VCaP (cell line): ENCODE measurements around the gene CD247.
A peak's percentile ranks its signal among the peaks of the same experiment; 100 is the strongest.

Experiments used
- H3K27ac ChIP-seq: fragments of 450-650 bp; 2 replicates; pipeline ENCODE4 v1.5.1; 2017
- TF ChIP-seq, protein P1 (sequence below): fragments of 450-650 bp; conservative IDR thresholded peaks from 2 replicates; pipeline ENCODE4 v1.5.1; 2017; ENCODE audit warnings: mild to moderate bottlenecking, moderate library complexity

The CD247 gene

DNA sequence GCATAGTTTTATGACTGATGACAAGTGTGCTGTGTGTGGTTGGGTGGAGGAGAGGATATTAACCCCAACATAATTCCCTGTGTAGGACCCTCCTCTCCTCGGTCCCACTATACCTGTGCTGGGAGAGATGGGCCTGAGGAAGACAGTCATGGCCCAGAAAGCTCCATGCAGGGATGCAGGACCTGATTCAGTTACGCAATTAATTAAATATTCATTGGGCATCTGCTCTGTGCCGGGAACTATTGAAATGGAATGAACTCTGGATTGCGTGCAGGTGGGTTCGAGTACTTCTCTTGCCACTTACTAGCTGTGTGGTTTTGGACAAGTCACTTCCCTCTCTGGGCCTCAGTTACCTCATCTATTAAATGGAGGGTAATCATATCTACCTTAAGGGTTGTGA lies 74.6 kb downstream of the CD247 start:
- no peak overlapping the region for H3K27ac ChIP-seq
- TF ChIP-seq, protein P1, sequence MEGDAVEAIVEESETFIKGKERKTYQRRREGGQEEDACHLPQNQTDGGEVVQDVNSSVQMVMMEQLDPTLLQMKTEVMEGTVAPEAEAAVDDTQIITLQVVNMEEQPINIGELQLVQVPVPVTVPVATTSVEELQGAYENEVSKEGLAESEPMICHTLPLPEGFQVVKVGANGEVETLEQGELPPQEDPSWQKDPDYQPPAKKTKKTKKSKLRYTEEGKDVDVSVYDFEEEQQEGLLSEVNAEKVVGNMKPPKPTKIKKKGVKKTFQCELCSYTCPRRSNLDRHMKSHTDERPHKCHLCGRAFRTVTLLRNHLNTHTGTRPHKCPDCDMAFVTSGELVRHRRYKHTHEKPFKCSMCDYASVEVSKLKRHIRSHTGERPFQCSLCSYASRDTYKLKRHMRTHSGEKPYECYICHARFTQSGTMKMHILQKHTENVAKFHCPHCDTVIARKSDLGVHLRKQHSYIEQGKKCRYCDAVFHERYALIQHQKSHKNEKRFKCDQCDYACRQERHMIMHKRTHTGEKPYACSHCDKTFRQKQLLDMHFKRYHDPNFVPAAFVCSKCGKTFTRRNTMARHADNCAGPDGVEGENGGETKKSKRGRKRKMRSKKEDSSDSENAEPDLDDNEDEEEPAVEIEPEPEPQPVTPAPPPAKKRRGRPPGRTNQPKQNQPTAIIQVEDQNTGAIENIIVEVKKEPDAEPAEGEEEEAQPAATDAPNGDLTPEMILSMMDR, result no peak

DNA sequence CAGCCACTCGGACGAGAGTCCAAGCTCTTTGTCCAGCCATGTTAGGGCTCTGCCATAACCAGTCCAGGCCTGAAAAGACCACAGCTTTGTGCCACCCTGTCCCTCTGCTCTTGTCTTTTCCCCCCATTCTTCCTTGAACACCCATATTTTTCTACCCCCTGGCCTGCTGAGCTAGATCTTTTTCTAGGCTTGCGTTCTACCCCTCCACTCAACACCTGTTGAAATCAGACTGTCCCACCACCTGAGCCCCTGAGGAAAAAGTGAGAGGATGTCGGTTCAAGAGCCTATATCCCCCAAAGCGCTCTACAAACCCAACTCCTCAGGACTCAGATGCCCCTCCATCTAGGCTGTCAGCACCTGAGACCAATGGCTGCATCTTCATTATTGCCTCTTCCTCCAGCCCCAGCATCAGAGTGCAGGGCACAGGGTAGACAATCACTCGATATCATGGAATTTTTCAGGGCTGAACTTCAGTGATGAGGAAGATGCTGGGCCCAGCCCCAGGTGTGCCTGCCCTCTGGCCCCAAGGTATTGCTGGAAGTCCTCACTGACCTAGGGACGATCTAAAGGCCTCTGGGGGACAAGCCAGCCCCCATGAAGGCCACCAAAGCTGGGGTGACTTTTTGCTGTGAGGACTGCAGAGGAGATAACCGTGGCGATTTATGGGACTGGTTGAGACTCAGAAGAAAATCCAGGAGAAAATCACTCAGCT lies 75.3 kb downstream of the CD247 start:
- H3K27ac ChIP-seq, result no peak overlapping the region
- TF ChIP-seq, protein P1, result no peak

DNA sequence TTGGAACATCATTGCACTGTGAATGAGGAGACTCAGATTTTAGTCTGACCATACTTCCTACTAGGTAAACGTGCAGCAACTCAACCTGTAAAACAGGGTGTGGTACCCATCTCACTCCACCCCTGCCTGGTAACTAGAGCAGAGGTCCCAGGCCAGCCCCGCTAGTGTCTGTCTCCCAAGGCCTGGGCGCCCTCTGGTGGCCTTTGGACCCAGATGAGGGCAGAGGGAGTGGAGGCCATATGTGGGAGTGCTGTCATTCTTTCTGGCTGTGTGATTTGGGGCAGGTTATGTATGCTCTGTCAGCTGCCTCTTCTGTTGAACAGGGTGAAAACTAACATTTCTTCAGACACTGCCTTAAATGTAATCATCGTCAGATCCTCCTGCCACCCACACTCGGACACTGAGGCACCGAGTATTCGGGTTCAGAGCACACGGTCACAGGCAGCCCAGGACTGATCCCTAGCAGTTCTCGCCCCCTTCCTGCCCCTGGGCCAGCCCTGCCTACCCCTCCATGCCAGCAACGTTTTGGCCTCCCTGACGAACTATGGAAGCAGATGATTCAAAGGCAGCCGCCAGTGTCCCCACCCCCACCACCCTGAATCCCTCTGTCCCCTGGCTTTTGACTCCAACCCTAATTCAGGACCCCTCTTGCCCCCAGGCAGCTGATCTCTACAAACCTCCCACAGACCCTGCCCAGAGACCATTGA lies 76.0 kb downstream of the CD247 start:
- H3K27ac ChIP-seq, result no peak overlapping the region
- TF ChIP-seq, protein P1, result peak; percentile 94

DNA sequence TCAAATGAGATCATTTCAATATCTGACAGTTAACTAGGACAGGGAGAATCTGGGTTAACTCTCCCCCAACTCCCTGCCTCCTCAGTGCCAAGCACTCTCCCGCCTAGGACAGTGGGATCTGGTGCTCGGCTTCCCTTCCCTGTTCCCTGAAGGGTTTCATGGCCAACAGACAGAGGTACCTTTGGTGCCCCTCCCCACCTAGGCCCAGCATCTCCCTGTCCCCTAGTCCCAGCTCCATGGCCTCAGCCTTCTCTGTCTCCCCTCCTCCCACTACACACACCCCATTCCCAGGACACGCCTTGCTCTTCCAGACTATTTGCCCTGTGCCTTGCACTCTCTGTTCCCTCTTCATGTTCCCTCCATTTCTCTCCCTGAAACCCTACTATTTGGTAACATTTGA lies 77.1 kb downstream of the CD247 start:
- TF ChIP-seq, protein P1, result no peak
- H3K27ac ChIP-seq, result no peak overlapping the region

DNA sequence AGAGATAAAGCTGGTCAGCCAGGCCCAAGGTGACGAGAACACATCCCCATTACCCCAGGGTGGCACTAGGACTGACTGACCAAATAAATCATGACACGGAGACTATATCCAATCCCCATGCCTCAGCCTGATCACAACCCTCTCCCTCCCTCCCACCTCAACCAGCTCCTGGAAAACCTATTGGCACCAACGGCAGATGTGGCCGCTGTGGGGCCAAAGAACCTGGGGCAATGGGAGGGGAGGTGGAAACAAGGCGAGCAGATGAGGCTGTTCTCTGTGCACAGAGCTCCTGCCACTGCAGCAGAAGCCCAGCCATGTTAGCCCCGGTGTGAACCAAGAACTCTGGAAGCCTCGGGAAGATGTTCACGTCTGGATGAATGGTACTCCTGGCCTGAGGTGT lies 77.6 kb downstream of the CD247 start:
- H3K27ac ChIP-seq, result no peak overlapping the region
- TF ChIP-seq, protein P1, result no peak

DNA sequence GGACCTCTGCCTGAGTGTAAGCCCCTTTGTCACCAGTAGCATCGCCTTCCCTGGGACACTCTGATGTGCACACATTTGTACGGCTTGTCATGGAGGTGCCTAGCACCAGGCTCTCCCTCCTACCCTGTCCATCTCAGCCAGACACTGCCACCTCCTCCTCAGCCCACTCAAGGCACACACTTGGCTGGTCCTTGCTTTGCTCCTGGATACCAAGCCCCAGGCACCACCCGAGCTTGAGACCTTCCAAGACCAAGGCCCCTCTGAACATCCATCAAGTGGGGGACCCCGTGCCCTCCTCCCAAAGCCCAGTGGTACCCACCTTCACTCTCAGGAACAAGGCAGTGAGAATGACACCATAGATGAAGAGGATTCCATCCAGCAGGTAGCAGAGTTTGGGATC lies 78.0 kb downstream of the CD247 start:
- H3K27ac ChIP-seq, result no peak overlapping the region
- TF ChIP-seq, protein P1, result no peak

DNA sequence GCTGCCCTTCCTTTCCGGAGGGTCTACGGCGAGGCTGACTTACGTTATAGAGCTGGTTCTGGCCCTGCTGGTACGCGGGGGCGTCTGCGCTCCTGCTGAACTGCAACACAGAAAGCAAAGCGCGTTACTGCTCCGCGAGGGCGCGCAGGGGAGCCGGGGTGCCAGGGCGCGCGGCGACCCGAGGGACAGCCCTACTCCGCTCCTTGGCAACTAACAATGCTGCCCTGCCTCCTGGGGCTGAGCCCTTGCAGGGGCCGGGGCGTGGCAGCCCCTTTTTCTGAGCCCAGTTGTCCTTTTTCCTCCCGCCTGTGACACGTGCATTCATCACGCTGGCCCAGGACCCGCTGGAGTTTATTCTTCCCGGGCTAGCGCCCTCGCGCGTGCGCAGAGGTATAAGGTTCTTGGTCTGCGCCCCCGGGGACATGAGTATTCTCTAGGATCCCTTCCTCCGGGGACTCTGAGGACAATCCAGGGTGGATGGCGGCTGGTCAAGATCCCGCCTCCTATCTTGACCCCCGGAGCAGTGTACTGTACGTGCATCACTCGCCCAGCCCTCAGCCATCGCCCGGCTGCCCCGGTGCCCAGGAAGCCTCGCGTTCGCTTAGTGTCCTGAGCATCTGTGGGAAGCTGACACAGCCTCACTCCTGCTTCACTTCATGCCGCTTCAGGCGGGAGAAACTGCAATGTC lies 78.9 kb downstream of the CD247 start:
- H3K27ac ChIP-seq, result no peak overlapping the region
- TF ChIP-seq, protein P1, result no peak
